Stomach (tissue), 9 donors: ENCODE measurements around the gene ACSL3. TPM values are rescaled to one million over a fixed set of nuclear protein-coding genes. Genes with fewer than 3 reads are reported as not detected.

Source experiments
- DNase-seq, 2 donors: peaks; one replicate each; pipeline versions ENCODE4 v3.0.0 to v3.0.0-alpha.2; 2013 to 2019
- H3K27ac ChIP-seq, 5 donors: fragments of 200-600 bp in 4 of 5; sonication (generic) in 4 of 5; one replicate each; pipeline ENCODE4 v1.5.1; 2013 to 2019; ENCODE audit warnings: mild to moderate bottlenecking in 1 of 5, moderate library complexity in 1 of 5
- H3K27me3 ChIP-seq, 3 donors: fragments of 200-600 bp; sonication (generic); one replicate each; pipeline ENCODE4 v1.5.1; 2017 to 2019; ENCODE audit warnings: mixed run types in 1 of 3
- H3K36me3 ChIP-seq, 4 donors: fragments of 200-600 bp; sonication (generic); 1 replicate in 3 of 4; 2 replicates in 1 of 4; pipeline ENCODE4 v1.5.1; 2016 to 2019
- H3K4me1 ChIP-seq, 4 donors: fragments of 200-600 bp; sonication (generic); one replicate each; pipeline ENCODE4 v1.5.1; 2016 to 2019
- H3K4me3 ChIP-seq, 4 donors: fragments of 200-600 bp; sonication (generic) in 3 of 4; one replicate each; pipeline ENCODE4 v1.5.1; 2016 to 2019; ENCODE audit warnings: mild to moderate bottlenecking in 1 of 4
- H3K9me3 ChIP-seq, 4 donors: fragments of 200-600 bp; sonication (generic); one replicate each; pipeline ENCODE4 v1.5.1; 2016 to 2019
- EP300 ChIP-seq: sonication (generic); formaldehyde crosslinking; IDR thresholded peaks from one replicate; pipeline ENCODE4 v1.6.1; 2017; ENCODE audit warnings: antibody characterized with exemption
- POLR2A ChIP-seq, 4 donors: fragments of 450-650 bp; IDR thresholded peaks; one replicate each; pipeline ENCODE4 v1.6.1; 2016; ENCODE audit warnings: antibody characterized with exemption in 4 of 4, control low read depth in 2 of 4, mild to moderate bottlenecking in 1 of 4, moderate library complexity in 1 of 4
- POLR2AphosphoS5 ChIP-seq, 3 donors: sonication (generic); formaldehyde crosslinking; IDR thresholded peaks; one replicate each; pipeline ENCODE4 v1.6.1; 2016; ENCODE audit warnings: antibody characterized with exemption in 3 of 3
- WGBS, 5 donors: extraction: QIAGEN DNeasy Blood & Tissue Kit in 3 of 5; methylation state at CpG; one replicate each; pipeline versions ENCODE4 v1.1.5 to v1.1.7; 2013 to 2018; 5-methylcytosine and 5-hydroxymethylcytosine counted together
- intact Hi-C: fragments of 100-400 bp; cut with DNase I; formaldehyde crosslinking; loops from one replicate; pipeline ENCODE4 v1.15.1; 2023; ENCODE audit warnings: low total_unique reads
- polyA plus RNA-seq, 3 donors: library from polyadenylated mRNA; stranded (reverse); fragments of 200-250 nt; gene quantifications; one replicate each; pipeline ENCODE4 v1.2.3, GENCODE V29; 2013
- total RNA-seq, 5 donors: library from RNA; depleted of rRNA; stranded (reverse); fragments of >200 nt; gene quantifications; one replicate each; pipeline versions ENCODE4 v1.1.0 to v1.2.3, GENCODE V29; 2014 to 2016
- TF ChIP-seq, protein P1 (sequence below), 7 experiments: fragments of 450-650 bp in 4 of 7; fragments of 200-600 bp in 3 of 7; sonication (generic) in 3 of 7; IDR thresholded peaks; one replicate each; pipeline ENCODE4 v1.5.1; 2016 to 2019; ENCODE audit warnings: antibody characterized with exemption in 7 of 7, control low read depth in 2 of 7, mild to moderate bottlenecking in 1 of 7
- donor health status: healthy with polysubstance abuse.
- donor health status: Bipolar disorder and iron deficiency.
- donor health status: healthy.

The ACSL3 gene
- total and polyA plus RNA-seq, 8 donors: 10.5 to 234 (median 52.9) TPM

GRCh38 chr2:222944971-222945740, 84.3 kb downstream of the ACSL3 start:
- whole genome bisulfite sequencing, 5 donors: 77 to 88% (median 84%) methylated on average over 5 of the region's 5 CpGs
- H3K9me3 ChIP-seq: no peaks in the 10 kb centered on the region
- DNase-seq: no peak
- no peaks in the 10 kb centered on the region for H3K27me3 ChIP-seq
- intact Hi-C loops: no loop called here
- TF ChIP-seq, protein P1, sequence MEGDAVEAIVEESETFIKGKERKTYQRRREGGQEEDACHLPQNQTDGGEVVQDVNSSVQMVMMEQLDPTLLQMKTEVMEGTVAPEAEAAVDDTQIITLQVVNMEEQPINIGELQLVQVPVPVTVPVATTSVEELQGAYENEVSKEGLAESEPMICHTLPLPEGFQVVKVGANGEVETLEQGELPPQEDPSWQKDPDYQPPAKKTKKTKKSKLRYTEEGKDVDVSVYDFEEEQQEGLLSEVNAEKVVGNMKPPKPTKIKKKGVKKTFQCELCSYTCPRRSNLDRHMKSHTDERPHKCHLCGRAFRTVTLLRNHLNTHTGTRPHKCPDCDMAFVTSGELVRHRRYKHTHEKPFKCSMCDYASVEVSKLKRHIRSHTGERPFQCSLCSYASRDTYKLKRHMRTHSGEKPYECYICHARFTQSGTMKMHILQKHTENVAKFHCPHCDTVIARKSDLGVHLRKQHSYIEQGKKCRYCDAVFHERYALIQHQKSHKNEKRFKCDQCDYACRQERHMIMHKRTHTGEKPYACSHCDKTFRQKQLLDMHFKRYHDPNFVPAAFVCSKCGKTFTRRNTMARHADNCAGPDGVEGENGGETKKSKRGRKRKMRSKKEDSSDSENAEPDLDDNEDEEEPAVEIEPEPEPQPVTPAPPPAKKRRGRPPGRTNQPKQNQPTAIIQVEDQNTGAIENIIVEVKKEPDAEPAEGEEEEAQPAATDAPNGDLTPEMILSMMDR (IDR thresholded peaks at IDR 0.05): no peak
- TF ChIP-seq EP300 (no peak), POLR2A (IDR thresholded peaks at IDR 0.05) (no peak)
- H3K27ac ChIP-seq: no peak overlapping the region
- peaks cover 0 to 14% (median 6%) of the 10 kb centered on the region in 4 donors for H3K4me1 ChIP-seq
- H3K4me3 ChIP-seq: no peak overlapping the region
- H3K36me3 ChIP-seq: peaks cover 2 to 20% (median 17%) of the 10 kb centered on the region in 4 donors

GRCh38 chr2:222945887-222946286, 85.1 kb downstream of the ACSL3 start:
- Histone ChIP-seq H3K36me3 (peaks cover 2 to 13% (median 9%) of the 10 kb centered on the region in 4 donors), H3K9me3 (no peaks in the 10 kb centered on the region), H3K4me3 (no peak overlapping the region), H3K27ac (no peak overlapping the region), H3K27me3 (no peaks in the 10 kb centered on the region), H3K4me1 (peaks cover 0 to 19% (median 11%) of the 10 kb centered on the region in 4 donors)
- WGBS, 5 donors: 73 to 85% (median 78%) methylated on average over 8 of the region's 8 CpGs
- intact Hi-C loops: no loop called here
- TF ChIP-seq POLR2A (IDR thresholded peaks at IDR 0.05): no peak
- no peak for TF ChIP-seq POLR2AphosphoS5 (IDR thresholded peaks at IDR 0.05)
- no peak for TF ChIP-seq EP300
- TF ChIP-seq, protein P1 (IDR thresholded peaks at IDR 0.05): no peak
- no peak for DNase-seq

DNA sequence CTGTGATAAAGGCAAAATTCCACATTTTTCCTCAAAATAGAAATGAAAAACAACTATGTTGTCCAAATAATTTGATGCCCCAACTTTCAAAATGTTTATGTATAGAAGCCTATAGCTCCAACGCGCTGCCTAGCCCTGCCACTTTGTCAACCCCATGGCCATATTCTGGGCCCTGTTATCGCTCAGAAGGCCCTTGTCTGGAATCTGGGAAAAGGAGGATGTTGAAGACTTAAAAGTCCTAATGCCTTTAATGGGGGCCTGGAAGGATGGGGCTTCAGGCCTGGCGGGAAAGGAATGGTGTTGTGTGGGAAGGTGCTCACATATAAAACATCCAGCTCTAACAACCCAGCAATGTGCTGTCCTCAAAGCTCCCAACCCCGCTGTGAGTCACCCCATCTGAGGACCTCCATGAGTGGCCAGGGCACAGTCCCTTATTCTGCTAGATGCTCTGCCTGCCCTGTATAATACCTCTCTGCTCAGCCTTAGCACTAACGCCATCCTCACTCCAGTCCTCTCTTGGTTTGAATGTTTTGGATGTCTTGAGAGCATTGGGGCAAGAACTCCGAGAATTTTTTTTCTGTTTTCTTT, 86.0 kb downstream of the ACSL3 start:
- no peak overlapping the region for H3K4me3 ChIP-seq
- H3K9me3 ChIP-seq: no peaks in the 10 kb centered on the region
- no peak for DNase-seq
- TF ChIP-seq POLR2A (IDR thresholded peaks at IDR 0.05): no peak
- TF ChIP-seq POLR2AphosphoS5 (IDR thresholded peaks at IDR 0.05): no peak
- TF ChIP-seq, protein P1 (IDR thresholded peaks at IDR 0.05): no peak
- no peak for TF ChIP-seq EP300
- no peaks in the 10 kb centered on the region for H3K27me3 ChIP-seq
- peaks cover 0 to 19% (median 12%) of the 10 kb centered on the region in 4 donors for H3K4me1 ChIP-seq
- H3K36me3 ChIP-seq: peaks cover 0 to 4% (median 2%) of the 10 kb centered on the region in 4 donors
- WGBS, 5 donors: 83 to 92% (median 89%) methylated on average over 7 of the region's 7 CpGs
- H3K27ac ChIP-seq: no peak overlapping the region
- intact Hi-C loops: no loop called here

- 36 to 63% (median 41%) methylated on average over 1 of the region's 1 CpG for WGBS, 5 donors
- no peak overlapping the region for H3K27ac ChIP-seq
- DNase-seq: no peak
- intact Hi-C loops: no loop called here
- TF ChIP-seq, protein P1 (IDR thresholded peaks at IDR 0.05): no peak
- TF ChIP-seq EP300 (no peak), POLR2AphosphoS5 (IDR thresholded peaks at IDR 0.05) (no peak), POLR2A (IDR thresholded peaks at IDR 0.05) (no peak)
- no peak overlapping the region for H3K4me3 ChIP-seq
- H3K27me3 ChIP-seq: no peaks in the 10 kb centered on the region
- no peaks in the 10 kb centered on the region for H3K9me3 ChIP-seq
- H3K36me3 ChIP-seq: no peaks in the 10 kb centered on the region
- H3K4me1 ChIP-seq: peaks cover 0 to 16% (median 8%) of the 10 kb centered on the region in 4 donors
These were observed 88.2 kb downstream of the ACSL3 start for GRCh38 chr2:222949073-222949472.
